ENCODE data around the gene ZNF232.

GRCh38 chr17:5080591-5080990 lies 31.1 kb downstream of the ZNF232 start:
- no peak for TF ChIP-seq CTCF (IDR thresholded peaks at IDR 0.05; ENCODE audit: insufficient read depth, low read depth, low read length)
- TF ChIP-seq EZH2 (IDR thresholded peaks at IDR 0.05; ENCODE audit: insufficient read depth, low read length), result no peak
